Measurements from ENCODE around the gene COX20.
A peak's percentile ranks its signal among the peaks of the same experiment; 100 is the strongest.
"Not testable (repeated sequence)": the region's sequence is repeated elsewhere in the genome, so short reads cannot be mapped to it uniquely, and the experiment has no call there.

COX20 gene

GRCh38 chr1:244835276-244836134 is at the start of gene COX20:
COX20 (plus strand) TSS chr1:244835658; CDS start chr1:244835715, 57 bp downstream.
- peak; percentile 61 to 64 for ATAC-seq

GRCh38 chr1:244788493-244789275 is 46.8 kb upstream of the COX20 start:
- no peak for ATAC-seq

GRCh38 chr1:244789276-244789580 is 46.2 kb upstream of the COX20 start:
- no peak for ATAC-seq

- ATAC-seq = no peak
Observed at GRCh38 chr1:244789731-244790130, 45.7 kb upstream of the COX20 start.

GRCh38 chr1:244791061-244791460 is 44.4 kb upstream of the COX20 start:
- no peak for ATAC-seq

GRCh38 chr1:244792188-244792850 is 43.1 kb upstream of the COX20 start:
- no peak for ATAC-seq

GRCh38 chr1:244794071-244794470 is 41.4 kb upstream of the COX20 start:
- ATAC-seq = no peak

GRCh38 chr1:244794516-244794915 is 40.9 kb upstream of the COX20 start:
- ATAC-seq = not testable (repeated sequence)

- ATAC-seq = no peak
Observed at GRCh38 chr1:244796719-244797406, 38.6 kb upstream of the COX20 start.

- ATAC-seq = no peak
Observed at GRCh38 chr1:244800821-244801220, 34.6 kb upstream of the COX20 start.

GRCh38 chr1:244801246-244801645 is 34.2 kb upstream of the COX20 start:
- peak; percentile 79 to 88 for ATAC-seq

GRCh38 chr1:244802041-244802440 is 33.4 kb upstream of the COX20 start:
- ATAC-seq = no peak

- no peak for ATAC-seq
Observed at GRCh38 chr1:244802556-244803239, 32.8 kb upstream of the COX20 start.

GRCh38 chr1:244804841-244805240 is 30.6 kb upstream of the COX20 start:
- no peak for ATAC-seq

GRCh38 chr1:244807138-244807537 is 28.3 kb upstream of the COX20 start:
- ATAC-seq = no peak

- no peak for ATAC-seq
Observed at GRCh38 chr1:244810221-244810620, 25.2 kb upstream of the COX20 start.

- no peak for ATAC-seq
Observed at GRCh38 chr1:244813327-244813726, 22.1 kb upstream of the COX20 start.

- ATAC-seq = no peak
Observed at GRCh38 chr1:244815600-244816099, 19.8 kb upstream of the COX20 start.

- ATAC-seq = no peak
Observed at GRCh38 chr1:244817415-244817894, 18.0 kb upstream of the COX20 start.

GRCh38 chr1:244820131-244820530 is 15.3 kb upstream of the COX20 start:
- ATAC-seq = no peak

- ATAC-seq = no peak
Observed at GRCh38 chr1:244821134-244821533, 14.3 kb upstream of the COX20 start.

- ATAC-seq = no peak
Observed at GRCh38 chr1:244822878-244823277, 12.6 kb upstream of the COX20 start.
